HepG2 (cell line): ENCODE measurements around the gene CAPZB. TPM values are rescaled to one million over a fixed set of nuclear protein-coding genes. Genes with fewer than 3 reads are reported as not detected.

Source experiments
- ADNP ChIP-seq: sonication (generic); formaldehyde crosslinking; IDR thresholded peaks from 2 replicates; pipeline ENCODE4 v1.4.0; 2020; ENCODE audit warnings: missing genetic modification reagents
- KLF13 ChIP-seq: sonication (generic); formaldehyde crosslinking; IDR thresholded peaks from 2 replicates; pipeline ENCODE4 v1.4.0; 2020; ENCODE audit warnings: mild to moderate bottlenecking, missing genetic modification reagents
- KLF6 ChIP-seq: IDR thresholded peaks from 2 replicates; pipeline ENCODE4 v1.8.0; 2016; ENCODE audit warnings: missing biosample characterization, missing genetic modification reagents
- NONO ChIP-seq, 2 experiments: fragments of 450-650 bp in 1 of 2; sonication (generic) in 1 of 2; formaldehyde crosslinking in 1 of 2; IDR thresholded peaks in 1 of 2; conservative IDR thresholded peaks in 1 of 2; 2 replicates each; pipeline versions ENCODE4 v1.6.1 to v1.8.0; 2017 to 2022; ENCODE audit warnings: mild to moderate bottlenecking in 1 of 2, missing genetic modification reagents in 1 of 2, moderate library complexity in 1 of 2
- PPARG ChIP-seq: conservative IDR thresholded peaks from 2 replicates; pipeline ENCODE4 v1.6.1; 2016; ENCODE audit warnings: missing biosample characterization, missing genetic modification reagents
- TOE1 ChIP-seq: sonication (generic); formaldehyde crosslinking; IDR thresholded peaks from 2 replicates; pipeline ENCODE4 v1.4.0; 2020; ENCODE audit warnings: mild to moderate bottlenecking, missing genetic modification reagents
- ZNF180 ChIP-seq: sonication (generic); formaldehyde crosslinking; IDR thresholded peaks from 2 replicates; pipeline ENCODE4 v1.4.0; 2020; ENCODE audit warnings: low read depth, missing genetic modification reagents, borderline replicate concordance
- ZNF251 ChIP-seq: sonication (generic); formaldehyde crosslinking; IDR thresholded peaks from 2 replicates; pipeline ENCODE4 v1.9.0; 2021; ENCODE audit warnings: mild to moderate bottlenecking, missing genetic modification reagents
- ZNF484 ChIP-seq: sonication (generic); formaldehyde crosslinking; IDR thresholded peaks from 2 replicates; pipeline ENCODE4 v1.5.1; 2020; ENCODE audit warnings: mild to moderate bottlenecking, low read depth, missing genetic modification reagents, borderline replicate concordance
- ZNF543 ChIP-seq: sonication (generic); formaldehyde crosslinking; IDR thresholded peaks from 2 replicates; pipeline ENCODE4 v1.4.0; 2020; ENCODE audit warnings: mild to moderate bottlenecking, missing genetic modification reagents
- ZSCAN25 ChIP-seq: sonication (generic); formaldehyde crosslinking; IDR thresholded peaks from 2 replicates; pipeline ENCODE4 v1.8.0; 2022; ENCODE audit warnings: mild to moderate bottlenecking, missing genetic modification reagents
- polyA plus RNA-seq, 8 experiments: library from polyadenylated mRNA; depleted of rRNA in 3 of 8; stranded (reverse) in 7 of 8; unstranded in 1 of 8; fragments of >200 nt; fragmentation: Illumina TruSeq in 4 of 8; extraction: Trizol in 4 of 8; gene quantifications; 2 replicates each; pipeline versions ENCODE4 v1.2.1 to v1.2.3, GENCODE V29; 2011 to 2016; ENCODE audit warnings: low read depth in 4 of 8, missing spikeins in 1 of 8, mixed read lengths in 1 of 8; ENCODE audit not compliant: insufficient read depth in 1 of 8
- total RNA-seq, 5 experiments: library from RNA; depleted of rRNA; stranded (reverse); fragments of >200 nt; fragmentation: Illumina TruSeq; extraction: Trizol; gene quantifications; 2 replicates each; pipeline ENCODE4 v1.2.3, GENCODE V29; 2016; ENCODE audit warnings: low read depth in 1 of 5
- TF ChIP-seq, protein P1 (sequence below): sonication (generic); formaldehyde crosslinking; IDR thresholded peaks from 2 replicates; pipeline ENCODE4 v1.8.1; 2022; ENCODE audit warnings: low read depth, mild to moderate bottlenecking, missing genetic modification reagents
- TF ChIP-seq, protein P2 (sequence below): IDR thresholded peaks from 2 replicates; pipeline ENCODE4 v1.6.1; 2016; ENCODE audit warnings: missing compliant biosample characterization, missing genetic modification reagents, borderline replicate concordance
- TF ChIP-seq, protein P3 (sequence below): IDR thresholded peaks from 2 replicates; pipeline ENCODE4 v1.6.1; 2016; ENCODE audit warnings: low read depth, missing genetic modification reagents, missing compliant biosample characterization
- TF ChIP-seq, protein P4 (sequence below): sonication (generic); formaldehyde crosslinking; IDR thresholded peaks from 2 replicates; pipeline ENCODE4 v1.4.0; 2020; ENCODE audit warnings: missing genetic modification reagents

CAPZB gene
- total and polyA plus RNA-seq, 2 of the 13 experiments (the other 11 are each of a cell fraction or from before 2014, with no cell fraction given): 58.9 to 76.9 TPM

DNA sequence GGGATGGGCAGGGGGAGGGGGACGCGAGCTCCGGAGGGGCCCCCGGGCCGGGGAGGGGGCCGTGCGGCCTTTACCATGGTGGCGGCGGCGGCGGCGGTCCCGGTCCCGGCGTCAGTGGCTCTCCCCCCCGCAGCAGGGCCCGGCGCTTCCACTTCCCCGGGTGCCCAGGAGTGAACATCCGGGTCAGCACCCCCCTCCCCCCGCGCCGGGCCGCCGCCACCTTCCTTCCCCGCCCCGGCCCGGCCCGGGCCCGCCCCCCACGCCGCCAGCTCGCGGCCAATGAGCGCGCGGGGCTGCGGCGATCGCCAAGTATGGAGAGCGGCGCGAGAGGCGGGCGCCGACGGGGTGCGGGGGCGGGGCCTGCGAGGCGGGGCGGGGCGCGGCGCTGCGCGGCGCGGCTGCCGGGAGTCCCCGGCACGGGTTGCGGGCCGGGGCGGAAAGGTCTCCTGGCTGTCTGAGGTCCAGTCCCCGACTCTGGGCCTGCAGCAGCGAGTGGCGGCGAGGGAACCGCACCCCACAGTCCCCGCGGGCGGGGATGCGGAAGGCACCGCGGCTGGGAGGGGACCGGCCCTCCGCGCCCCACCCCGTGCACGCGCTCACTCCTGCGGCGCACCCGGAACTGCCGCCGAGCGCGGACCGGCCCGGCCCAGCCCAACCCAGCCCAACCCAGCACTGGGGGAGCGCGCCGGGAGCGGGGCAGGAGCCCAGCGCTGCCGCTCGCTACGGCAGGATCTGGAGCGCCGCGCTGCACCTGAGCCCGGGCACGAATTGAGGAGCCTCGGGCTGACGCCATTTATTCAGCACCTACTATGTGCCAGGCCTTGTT is at the start of gene CAPZB (continued):
- TF ChIP-seq, protein P1, sequence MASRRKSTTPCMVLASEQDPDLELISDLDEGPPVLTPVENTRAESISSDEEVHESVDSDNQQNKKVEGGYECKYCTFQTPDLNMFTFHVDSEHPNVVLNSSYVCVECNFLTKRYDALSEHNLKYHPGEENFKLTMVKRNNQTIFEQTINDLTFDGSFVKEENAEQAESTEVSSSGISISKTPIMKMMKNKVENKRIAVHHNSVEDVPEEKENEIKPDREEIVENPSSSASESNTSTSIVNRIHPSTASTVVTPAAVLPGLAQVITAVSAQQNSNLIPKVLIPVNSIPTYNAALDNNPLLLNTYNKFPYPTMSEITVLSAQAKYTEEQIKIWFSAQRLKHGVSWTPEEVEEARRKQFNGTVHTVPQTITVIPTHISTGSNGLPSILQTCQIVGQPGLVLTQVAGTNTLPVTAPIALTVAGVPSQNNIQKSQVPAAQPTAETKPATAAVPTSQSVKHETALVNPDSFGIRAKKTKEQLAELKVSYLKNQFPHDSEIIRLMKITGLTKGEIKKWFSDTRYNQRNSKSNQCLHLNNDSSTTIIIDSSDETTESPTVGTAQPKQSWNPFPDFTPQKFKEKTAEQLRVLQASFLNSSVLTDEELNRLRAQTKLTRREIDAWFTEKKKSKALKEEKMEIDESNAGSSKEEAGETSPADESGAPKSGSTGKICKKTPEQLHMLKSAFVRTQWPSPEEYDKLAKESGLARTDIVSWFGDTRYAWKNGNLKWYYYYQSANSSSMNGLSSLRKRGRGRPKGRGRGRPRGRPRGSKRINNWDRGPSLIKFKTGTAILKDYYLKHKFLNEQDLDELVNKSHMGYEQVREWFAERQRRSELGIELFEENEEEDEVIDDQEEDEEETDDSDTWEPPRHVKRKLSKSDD (CRISPR knock-in tag): no peak
- TF ChIP-seq NONO (IDR thresholded peaks at IDR 0.05) (no peak), NONO (CRISPR knock-in tag; conservative IDR thresholded peaks at IDR 0.05) (peak; percentile 70), TOE1 (CRISPR knock-in tag) (no peak), KLF13 (CRISPR knock-in tag) (no peak), ZNF543 (CRISPR knock-in tag) (no peak), ZNF484 (no peak), KLF6 (CRISPR knock-in tag) (no peak; the same call in 1 of the 2 replicates), ZNF251 (CRISPR knock-in tag) (no peak), PPARG (CRISPR knock-in tag) (no peak), ZNF180 (no peak), ADNP (CRISPR knock-in tag) (no peak), ZSCAN25 (CRISPR knock-in tag) (peak; percentile 53; the same call in 1 of the 2 replicates)
- TF ChIP-seq, protein P2, sequence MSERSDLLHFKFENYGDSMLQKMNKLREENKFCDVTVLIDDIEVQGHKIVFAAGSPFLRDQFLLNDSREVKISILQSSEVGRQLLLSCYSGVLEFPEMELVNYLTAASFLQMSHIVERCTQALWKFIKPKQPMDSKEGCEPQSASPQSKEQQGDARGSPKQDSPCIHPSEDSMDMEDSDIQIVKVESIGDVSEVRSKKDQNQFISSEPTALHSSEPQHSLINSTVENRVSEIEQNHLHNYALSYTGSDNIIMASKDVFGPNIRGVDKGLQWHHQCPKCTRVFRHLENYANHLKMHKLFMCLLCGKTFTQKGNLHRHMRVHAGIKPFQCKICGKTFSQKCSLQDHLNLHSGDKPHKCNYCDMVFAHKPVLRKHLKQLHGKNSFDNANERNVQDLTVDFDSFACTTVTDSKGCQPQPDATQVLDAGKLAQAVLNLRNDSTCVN: no peak
- TF ChIP-seq, protein P3, sequence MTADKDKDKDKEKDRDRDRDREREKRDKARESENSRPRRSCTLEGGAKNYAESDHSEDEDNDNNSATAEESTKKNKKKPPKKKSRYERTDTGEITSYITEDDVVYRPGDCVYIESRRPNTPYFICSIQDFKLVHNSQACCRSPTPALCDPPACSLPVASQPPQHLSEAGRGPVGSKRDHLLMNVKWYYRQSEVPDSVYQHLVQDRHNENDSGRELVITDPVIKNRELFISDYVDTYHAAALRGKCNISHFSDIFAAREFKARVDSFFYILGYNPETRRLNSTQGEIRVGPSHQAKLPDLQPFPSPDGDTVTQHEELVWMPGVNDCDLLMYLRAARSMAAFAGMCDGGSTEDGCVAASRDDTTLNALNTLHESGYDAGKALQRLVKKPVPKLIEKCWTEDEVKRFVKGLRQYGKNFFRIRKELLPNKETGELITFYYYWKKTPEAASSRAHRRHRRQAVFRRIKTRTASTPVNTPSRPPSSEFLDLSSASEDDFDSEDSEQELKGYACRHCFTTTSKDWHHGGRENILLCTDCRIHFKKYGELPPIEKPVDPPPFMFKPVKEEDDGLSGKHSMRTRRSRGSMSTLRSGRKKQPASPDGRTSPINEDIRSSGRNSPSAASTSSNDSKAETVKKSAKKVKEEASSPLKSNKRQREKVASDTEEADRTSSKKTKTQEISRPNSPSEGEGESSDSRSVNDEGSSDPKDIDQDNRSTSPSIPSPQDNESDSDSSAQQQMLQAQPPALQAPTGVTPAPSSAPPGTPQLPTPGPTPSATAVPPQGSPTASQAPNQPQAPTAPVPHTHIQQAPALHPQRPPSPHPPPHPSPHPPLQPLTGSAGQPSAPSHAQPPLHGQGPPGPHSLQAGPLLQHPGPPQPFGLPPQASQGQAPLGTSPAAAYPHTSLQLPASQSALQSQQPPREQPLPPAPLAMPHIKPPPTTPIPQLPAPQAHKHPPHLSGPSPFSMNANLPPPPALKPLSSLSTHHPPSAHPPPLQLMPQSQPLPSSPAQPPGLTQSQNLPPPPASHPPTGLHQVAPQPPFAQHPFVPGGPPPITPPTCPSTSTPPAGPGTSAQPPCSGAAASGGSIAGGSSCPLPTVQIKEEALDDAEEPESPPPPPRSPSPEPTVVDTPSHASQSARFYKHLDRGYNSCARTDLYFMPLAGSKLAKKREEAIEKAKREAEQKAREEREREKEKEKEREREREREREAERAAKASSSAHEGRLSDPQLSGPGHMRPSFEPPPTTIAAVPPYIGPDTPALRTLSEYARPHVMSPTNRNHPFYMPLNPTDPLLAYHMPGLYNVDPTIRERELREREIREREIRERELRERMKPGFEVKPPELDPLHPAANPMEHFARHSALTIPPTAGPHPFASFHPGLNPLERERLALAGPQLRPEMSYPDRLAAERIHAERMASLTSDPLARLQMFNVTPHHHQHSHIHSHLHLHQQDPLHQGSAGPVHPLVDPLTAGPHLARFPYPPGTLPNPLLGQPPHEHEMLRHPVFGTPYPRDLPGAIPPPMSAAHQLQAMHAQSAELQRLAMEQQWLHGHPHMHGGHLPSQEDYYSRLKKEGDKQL (CRISPR knock-in tag): 0 out of 2 replicates have a peak, but pooled peaks have one; percentile 31
- TF ChIP-seq, protein P4, sequence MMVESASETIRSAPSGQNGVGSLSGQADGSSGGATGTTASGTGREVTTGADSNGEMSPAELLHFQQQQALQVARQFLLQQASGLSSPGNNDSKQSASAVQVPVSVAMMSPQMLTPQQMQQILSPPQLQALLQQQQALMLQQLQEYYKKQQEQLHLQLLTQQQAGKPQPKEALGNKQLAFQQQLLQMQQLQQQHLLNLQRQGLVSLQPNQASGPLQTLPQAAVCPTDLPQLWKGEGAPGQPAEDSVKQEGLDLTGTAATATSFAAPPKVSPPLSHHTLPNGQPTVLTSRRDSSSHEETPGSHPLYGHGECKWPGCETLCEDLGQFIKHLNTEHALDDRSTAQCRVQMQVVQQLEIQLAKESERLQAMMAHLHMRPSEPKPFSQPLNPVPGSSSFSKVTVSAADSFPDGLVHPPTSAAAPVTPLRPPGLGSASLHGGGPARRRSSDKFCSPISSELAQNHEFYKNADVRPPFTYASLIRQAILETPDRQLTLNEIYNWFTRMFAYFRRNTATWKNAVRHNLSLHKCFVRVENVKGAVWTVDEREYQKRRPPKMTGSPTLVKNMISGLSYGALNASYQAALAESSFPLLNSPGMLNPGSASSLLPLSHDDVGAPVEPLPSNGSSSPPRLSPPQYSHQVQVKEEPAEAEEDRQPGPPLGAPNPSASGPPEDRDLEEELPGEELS (CRISPR knock-in tag): no peak; the same call in 1 of the 2 replicates
